Fibroblast of villous mesenchyme (primary cell): ENCODE results near the gene MAP1LC3B2. TPM values are rescaled to one million over a fixed set of nuclear protein-coding genes. Genes with fewer than 3 reads are reported as not detected.
"Not testable (repeated sequence)": the region's sequence is repeated elsewhere in the genome, so short reads cannot be mapped to it uniquely, and the experiment has no call there.

Experiments
- DNase-seq: peaks from one replicate; pipeline ENCODE4 v3.0.0-alpha.2; 2010; ENCODE audit warnings: low read depth
- H3K4me3 ChIP-seq: 2 replicates; pipeline ENCODE4 v1.5.1; 2011; ENCODE audit warnings: low read depth, mild to moderate bottlenecking, low read length
- total RNA-seq: library from RNA; depleted of rRNA; stranded (reverse); fragments of >200 nt; gene quantifications from 2 replicates; pipeline ENCODE4 v1.2.3, GENCODE V29; 2012
- TF ChIP-seq, protein P1 (sequence below): IDR thresholded peaks from 2 replicates; pipeline ENCODE4 v1.5.1; 2012; ENCODE audit warnings: low read depth, mild to moderate bottlenecking, low read length; ENCODE audit not compliant: insufficient read depth

The MAP1LC3B2 gene
- total RNA-seq, 1 donor: 0.43 TPM

GRCh38 chr12:116564080-116564479 lies 4.9 kb downstream of the MAP1LC3B2 start:
- no peak overlapping the region for H3K4me3 ChIP-seq
- no peak for DNase-seq
- TF ChIP-seq, protein P1, sequence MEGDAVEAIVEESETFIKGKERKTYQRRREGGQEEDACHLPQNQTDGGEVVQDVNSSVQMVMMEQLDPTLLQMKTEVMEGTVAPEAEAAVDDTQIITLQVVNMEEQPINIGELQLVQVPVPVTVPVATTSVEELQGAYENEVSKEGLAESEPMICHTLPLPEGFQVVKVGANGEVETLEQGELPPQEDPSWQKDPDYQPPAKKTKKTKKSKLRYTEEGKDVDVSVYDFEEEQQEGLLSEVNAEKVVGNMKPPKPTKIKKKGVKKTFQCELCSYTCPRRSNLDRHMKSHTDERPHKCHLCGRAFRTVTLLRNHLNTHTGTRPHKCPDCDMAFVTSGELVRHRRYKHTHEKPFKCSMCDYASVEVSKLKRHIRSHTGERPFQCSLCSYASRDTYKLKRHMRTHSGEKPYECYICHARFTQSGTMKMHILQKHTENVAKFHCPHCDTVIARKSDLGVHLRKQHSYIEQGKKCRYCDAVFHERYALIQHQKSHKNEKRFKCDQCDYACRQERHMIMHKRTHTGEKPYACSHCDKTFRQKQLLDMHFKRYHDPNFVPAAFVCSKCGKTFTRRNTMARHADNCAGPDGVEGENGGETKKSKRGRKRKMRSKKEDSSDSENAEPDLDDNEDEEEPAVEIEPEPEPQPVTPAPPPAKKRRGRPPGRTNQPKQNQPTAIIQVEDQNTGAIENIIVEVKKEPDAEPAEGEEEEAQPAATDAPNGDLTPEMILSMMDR: no peak

DNA sequence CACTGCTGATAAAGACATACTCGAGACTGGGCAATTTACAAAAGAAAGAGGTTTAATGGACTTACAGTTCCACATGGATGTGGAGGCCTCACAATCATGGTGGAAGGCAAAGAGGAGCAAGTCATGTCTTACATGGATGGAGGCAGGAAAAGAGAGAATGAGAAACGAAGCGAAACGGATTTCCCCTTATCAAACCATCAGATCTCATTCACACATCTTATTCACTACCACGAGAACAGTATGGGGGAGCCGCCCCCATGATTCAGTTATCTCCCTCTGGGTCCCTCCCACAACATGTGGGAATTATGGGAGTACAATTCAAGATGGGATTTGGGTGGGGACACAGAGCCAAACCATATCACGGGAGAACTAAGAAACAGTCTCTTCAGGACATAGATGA lies 6.0 kb downstream of the MAP1LC3B2 start:
- DNase-seq, H3K4me3 ChIP-seq: not testable (repeated sequence)

DNA sequence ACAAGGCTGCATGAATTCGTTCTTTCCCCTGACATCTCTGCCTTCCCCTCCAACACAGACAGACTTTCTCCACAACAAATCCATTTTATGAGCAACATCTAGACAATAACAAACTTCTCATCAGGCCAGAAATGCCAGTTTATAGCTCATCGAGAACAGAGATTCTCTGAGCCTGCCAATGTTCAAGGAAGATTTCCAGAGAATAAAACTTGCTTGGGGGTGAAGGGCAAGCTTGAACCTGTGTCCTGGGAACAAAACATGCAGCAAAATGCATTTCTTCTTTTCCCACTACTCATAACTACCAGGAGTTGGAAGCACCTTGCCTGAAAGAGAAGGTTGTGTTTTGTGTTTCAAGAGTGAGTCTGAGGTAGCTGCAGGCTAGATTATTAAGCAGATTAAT lies 6.8 kb downstream of the MAP1LC3B2 start:
- DNase-seq: no peak
- TF ChIP-seq, protein P1: no peak
- no peak overlapping the region for H3K4me3 ChIP-seq

GRCh38 chr12:116568203-116568602 lies 9.0 kb downstream of the MAP1LC3B2 start:
- TF ChIP-seq, protein P1: no peak
- H3K4me3 ChIP-seq: no peak overlapping the region
- DNase-seq: no peak

GRCh38 chr12:116571089-116571488 lies 11.9 kb downstream of the MAP1LC3B2 start:
- DNase-seq: no peak
- TF ChIP-seq, protein P1: no peak
- no peak overlapping the region for H3K4me3 ChIP-seq

GRCh38 chr12:116573776-116574175 lies 14.6 kb downstream of the MAP1LC3B2 start:
- no peak overlapping the region for H3K4me3 ChIP-seq
- DNase-seq: no peak
- TF ChIP-seq, protein P1: no peak

GRCh38 chr12:116575754-116576153 lies 16.6 kb downstream of the MAP1LC3B2 start:
- H3K4me3 ChIP-seq, DNase-seq: not testable (repeated sequence)

GRCh38 chr12:116577154-116577561 lies 18.0 kb downstream of the MAP1LC3B2 start:
- H3K4me3 ChIP-seq: no peak overlapping the region
- TF ChIP-seq, protein P1: no peak
- DNase-seq: no peak
